H1 (cell line): Measurements from ENCODE around the gene UBR3. TPM values are rescaled to one million over a fixed set of nuclear protein-coding genes. Genes with fewer than 3 reads are reported as not detected.

ENCODE experiments used
- CTCF ChIA-PET: fragments of 300-600 bp; sonication (Branson Sonifier 250); formaldehyde crosslinking; loops from one replicate; lab custom pipeline; 2021; ENCODE audit not compliant: partially characterized antibody; lab: Charles Lee
- POLR2A ChIA-PET: fragments of 300-600 bp; sonication (Branson Sonifier 250); formaldehyde crosslinking; loops from one replicate; lab custom pipeline; 2021; ENCODE audit warnings: inconsistent platforms; ENCODE audit not compliant: partially characterized antibody; lab: Charles Lee
- DNase-seq, 2 experiments: peaks; one replicate each; pipeline versions ENCODE4 v3.0.0 to v3.0.0-alpha.2; 2010 to 2022; ENCODE audit warnings: low spot score in 2 of 2, low read depth in 1 of 2, mixed read lengths in 1 of 2
- FAIRE-seq: peaks from 2 replicates; lab custom pipeline; 2011; peaks lifted over from hg19 to GRCh38; lab: Jason Lieb, UNC
- H2AFZ ChIP-seq: 2 replicates; pipeline ENCODE4 v1.8.1; 2012; ENCODE audit warnings: low read length, inconsistent platforms
- H2AK5ac ChIP-seq: 2 replicates; pipeline ENCODE4 v1.6.1; 2013; ENCODE audit warnings: low read depth, low read length
- H2BK120ac ChIP-seq: replicated peaks from 2 replicates; pipeline ENCODE3; 2013; ENCODE audit warnings: low read depth, low read length, inconsistent platforms
- H2BK12ac ChIP-seq: 2 replicates; pipeline ENCODE4 v1.6.1; 2013; ENCODE audit warnings: low read depth, low read length
- H2BK15ac ChIP-seq: 2 replicates; pipeline ENCODE4 v1.6.1; 2013; ENCODE audit warnings: low read length
- H2BK20ac ChIP-seq: 2 replicates; pipeline ENCODE4 v1.6.1; 2013; ENCODE audit warnings: low read length
- H2BK5ac ChIP-seq: 2 replicates; pipeline ENCODE4 v1.6.1; 2013; ENCODE audit warnings: low read depth, low read length
- H3K14ac ChIP-seq: 2 replicates; pipeline ENCODE4 v1.6.1; 2013; ENCODE audit warnings: inconsistent platforms; ENCODE audit not compliant: insufficient read length
- H3K18ac ChIP-seq: 2 replicates; pipeline ENCODE4 v1.6.1; 2013; ENCODE audit warnings: low read length; ENCODE audit errors: extremely low read depth
- H3K23ac ChIP-seq: 2 replicates; pipeline ENCODE4 v1.6.1; 2013; ENCODE audit warnings: inconsistent platforms; ENCODE audit not compliant: insufficient read length
- H3K23me2 ChIP-seq: 2 replicates; pipeline ENCODE4 v1.6.1; 2013; ENCODE audit warnings: low read depth, low read length
- H3K27ac ChIP-seq: 2 replicates; pipeline ENCODE4 v1.6.1; 2011; ENCODE audit warnings: low read depth, low read length, inconsistent platforms
- H3K27me3 ChIP-seq, 4 experiments: replicated peaks in 1 of 4; 1 replicate in 1 of 4; 2 replicates in 3 of 4; pipeline versions ENCODE4 v1.6.1 to v1.8.1; 2011 to 2013; ENCODE audit warnings: low read length in 3 of 4, mild to moderate bottlenecking in 3 of 4, inconsistent platforms in 2 of 4, mixed read lengths in 2 of 4, moderate library complexity in 1 of 4; ENCODE audit not compliant: control insufficient read depth in 3 of 4, insufficient read depth in 3 of 4; ENCODE audit errors: extremely low read depth in 1 of 4
- H3K36me3 ChIP-seq, 4 experiments: 2 replicates each; pipeline versions ENCODE4 v1.6.1 to v1.8.1; 2011 to 2013; ENCODE audit warnings: mild to moderate bottlenecking in 4 of 4, low read length in 3 of 4, moderate library complexity in 2 of 4, control low read depth in 1 of 4, inconsistent platforms in 1 of 4; ENCODE audit not compliant: insufficient read depth in 4 of 4, control insufficient read depth in 2 of 4
- H3K4ac ChIP-seq: replicated peaks from 2 replicates; pipeline ENCODE3; 2013; ENCODE audit warnings: low read length, low read depth, mixed read lengths, inconsistent platforms; ENCODE audit not compliant: insufficient read length
- H3K4me1 ChIP-seq, 4 experiments: replicated peaks in 1 of 4; 1 replicate in 1 of 4; 2 replicates in 3 of 4; pipeline versions ENCODE4 v1.6.1 to v1.8.1; 2011 to 2013; ENCODE audit warnings: low read length in 3 of 4, inconsistent platforms in 2 of 4, mixed read lengths in 1 of 4; ENCODE audit not compliant: insufficient read depth in 4 of 4, control insufficient read depth in 3 of 4
- H3K4me2 ChIP-seq, 2 experiments: 2 replicates each; pipeline versions ENCODE4 v1.6.1 to v1.8.1; 2011 to 2013; ENCODE audit warnings: low read depth in 2 of 2, low read length in 2 of 2, control low read depth in 1 of 2, inconsistent platforms in 1 of 2, mild to moderate bottlenecking in 1 of 2; ENCODE audit not compliant: insufficient read depth in 1 of 2
- H3K4me3 ChIP-seq, 4 experiments: fragments of 200-600, 300-600 bp in 1 of 4; sonication (generic), shearing (Covaris generic), sonication (Bioruptor Twin) in 1 of 4; 2 replicates each; pipeline versions ENCODE4 v1.5.1 to v1.8.1; 2011 to 2016; ENCODE audit warnings: low read length in 4 of 4, low read depth in 3 of 4, control low read depth in 2 of 4, inconsistent platforms in 2 of 4, mild to moderate bottlenecking in 2 of 4, mixed read lengths in 1 of 4, moderate library complexity in 1 of 4; ENCODE audit not compliant: insufficient read depth in 2 of 4; ENCODE audit errors: extremely low read depth in 1 of 4
- H3K56ac ChIP-seq: replicated peaks from 2 replicates; pipeline ENCODE3; 2013; ENCODE audit warnings: low read depth, mild to moderate bottlenecking, mixed read lengths, low read length, inconsistent platforms; ENCODE audit not compliant: insufficient read length
- H3K79me1 ChIP-seq: 2 replicates; pipeline ENCODE4 v1.6.1; 2013; ENCODE audit warnings: low read depth, low read length, control low read depth
- H3K79me2 ChIP-seq, 2 experiments: 2 replicates each; pipeline versions ENCODE4 v1.6.1 to v1.8.1; 2012 to 2013; ENCODE audit warnings: low read length in 2 of 2, mild to moderate bottlenecking in 2 of 2, inconsistent platforms in 1 of 2; ENCODE audit not compliant: insufficient read depth in 2 of 2, control insufficient read depth in 1 of 2
- H3K9ac ChIP-seq, 4 experiments: replicated peaks in 1 of 4; 1 replicate in 1 of 4; 2 replicates in 3 of 4; pipeline versions ENCODE4 v1.6.1 to v1.8.1; 2011 to 2013; ENCODE audit warnings: low read depth in 3 of 4, low read length in 3 of 4, control low read depth in 2 of 4, mild to moderate bottlenecking in 2 of 4, moderate library complexity in 2 of 4, inconsistent platforms in 1 of 4; ENCODE audit errors: extremely low read depth in 1 of 4
- H3K9me3 ChIP-seq, 2 experiments: 2 replicates each; pipeline versions ENCODE4 v1.6.1 to v1.8.1; 2012 to 2013; ENCODE audit warnings: mild to moderate bottlenecking in 2 of 2, moderate library complexity in 2 of 2, control low read depth in 1 of 2, inconsistent platforms in 1 of 2, low read depth in 1 of 2, low read length in 1 of 2, mixed read lengths in 1 of 2; ENCODE audit not compliant: insufficient read depth in 2 of 2
- H4K20me1 ChIP-seq, 2 experiments: replicated peaks in 1 of 2; 2 replicates each; pipeline versions ENCODE3 to v1.8.1; 2011 to 2013; ENCODE audit warnings: inconsistent platforms in 2 of 2, low read length in 2 of 2, mild to moderate bottlenecking in 1 of 2; ENCODE audit not compliant: insufficient read depth in 2 of 2, control insufficient read depth in 1 of 2
- H4K5ac ChIP-seq: 2 replicates; pipeline ENCODE4 v1.6.1; 2013; ENCODE audit warnings: low read length, low read depth, mixed read lengths, inconsistent platforms; ENCODE audit not compliant: insufficient read length
- H4K8ac ChIP-seq: 2 replicates; pipeline ENCODE4 v1.8.0; 2013; ENCODE audit warnings: mild to moderate bottlenecking, moderate library complexity, low read length, inconsistent platforms; ENCODE audit not compliant: insufficient read depth; ENCODE audit errors: extremely low read depth
- H4K91ac ChIP-seq: replicated peaks from 2 replicates; pipeline ENCODE3; 2013; ENCODE audit warnings: low read length, mixed read lengths, inconsistent platforms; ENCODE audit not compliant: insufficient read length
- EZH2 ChIP-seq: fragments of 200-600 bp; sonication (generic); IDR thresholded peaks from 2 replicates; pipeline ENCODE4 v1.7.1; 2012; ENCODE audit warnings: low read depth, mild to moderate bottlenecking, moderate library complexity, low read length, inconsistent platforms; ENCODE audit not compliant: severe bottlenecking
- HDAC2 ChIP-seq, 2 experiments: fragments of 300-600 bp in 1 of 2; sonication (generic) in 1 of 2; IDR thresholded peaks; 2 replicates each; pipeline ENCODE4 v1.6.1; 2011 to 2012; ENCODE audit warnings: low read depth in 2 of 2, low read length in 2 of 2, mild to moderate bottlenecking in 2 of 2, moderate library complexity in 2 of 2, borderline replicate concordance in 1 of 2, inconsistent platforms in 1 of 2
- NANOG ChIP-seq: IDR thresholded peaks from 2 replicates; pipeline ENCODE4 v1.6.1; 2011; ENCODE audit warnings: low read length, low read depth, mild to moderate bottlenecking, inconsistent platforms; ENCODE audit not compliant: insufficient read depth, poor library complexity, severe bottlenecking
- SP1 ChIP-seq: IDR thresholded peaks from 2 replicates; pipeline ENCODE4 v1.6.1; 2011; ENCODE audit warnings: low read depth, low read length
- SUZ12 ChIP-seq: fragments of 200-600 bp; sonication (generic); IDR thresholded peaks from 2 replicates; pipeline ENCODE4 v1.6.1; 2012; ENCODE audit warnings: mild to moderate bottlenecking, inconsistent platforms, low read length, moderate library complexity, mixed read lengths
- TAF1 ChIP-seq: IDR thresholded peaks from 2 replicates; pipeline ENCODE4 v1.6.1; 2011; ENCODE audit warnings: mild to moderate bottlenecking, low read depth, low read length
- TAF7 ChIP-seq: optimal IDR thresholded peaks from 2 replicates; pipeline ENCODE3; 2011; ENCODE audit warnings: low read depth, mild to moderate bottlenecking, inconsistent platforms, low read length, moderate library complexity, borderline replicate concordance
- TCF12 ChIP-seq: IDR thresholded peaks from 2 replicates; pipeline ENCODE4 v1.6.1; 2011; ENCODE audit warnings: low read depth, mild to moderate bottlenecking, low read length
- YY1 ChIP-seq: IDR thresholded peaks from 2 replicates; pipeline ENCODE4 v1.6.1; 2011; ENCODE audit warnings: low read depth, mild to moderate bottlenecking, low read length
- WGBS, 2 experiments: shearing (Covaris generic) in 1 of 2; methylation state at CpG; one replicate each; pipeline versions ENCODE4 v1.1.6 to v1.1.7; 2013 to 2015; ENCODE audit warnings: low lambda C conversion rate in 2 of 2, mixed read lengths in 2 of 2, inconsistent platforms in 1 of 2, low coverage in 1 of 2, missing lambda C conversion rate in 1 of 2; ENCODE audit not compliant: insufficient replicate concordance in 2 of 2, insufficient coverage in 1 of 2, insufficient read length in 1 of 2; ENCODE audit errors: extremely low coverage in 1 of 2, missing lambda C conversion rate in 1 of 2; 5-methylcytosine and 5-hydroxymethylcytosine counted together
- polyA plus RNA-seq, 7 experiments: library from polyadenylated mRNA; depleted of rRNA in 3 of 7; stranded (reverse) in 5 of 7; unstranded in 2 of 7; fragments of >200 nt in 5 of 7; fragments of 200-250 nt in 2 of 7; gene quantifications; 1 replicate in 5 of 7; 2 replicates in 1 of 7; 4 replicates in 1 of 7; pipeline versions ENCODE4 v1.2.1 to v1.2.3, GENCODE V29; 2011 to 2013; ENCODE audit warnings: missing spikeins in 2 of 7, mixed read lengths in 2 of 7
- total RNA-seq: library from RNA; stranded (reverse); fragmentation: NEBNext Ultra II Directional; extraction: Animal tissue kit (Norgen Biotek cat#: 25700); gene quantifications from 2 replicates; pipeline ENCODE4 v1.2.1, GENCODE V29; 2021
- TF ChIP-seq, protein P1 (sequence below): IDR thresholded peaks from 2 replicates; pipeline ENCODE4 v1.6.1; 2012; ENCODE audit warnings: inconsistent platforms
- TF ChIP-seq, protein P2 (sequence below), 3 experiments: IDR thresholded peaks; 1 replicate in 2 of 3; 2 replicates in 1 of 3; pipeline versions ENCODE4 v1.5.1 to v1.6.1; 2011; ENCODE audit warnings: low read length in 3 of 3, mild to moderate bottlenecking in 3 of 3, inconsistent platforms in 2 of 3, low read depth in 1 of 3, moderate library complexity in 1 of 3; ENCODE audit not compliant: insufficient read depth in 1 of 3; ENCODE audit errors: control extremely low read depth in 1 of 3

UBR3 gene
- total and polyA plus RNA-seq, 2 of the 8 experiments (the other 6 are each of a cell fraction or from before 2014, with no cell fraction given), result 3.7 to 17.7 TPM

DNA sequence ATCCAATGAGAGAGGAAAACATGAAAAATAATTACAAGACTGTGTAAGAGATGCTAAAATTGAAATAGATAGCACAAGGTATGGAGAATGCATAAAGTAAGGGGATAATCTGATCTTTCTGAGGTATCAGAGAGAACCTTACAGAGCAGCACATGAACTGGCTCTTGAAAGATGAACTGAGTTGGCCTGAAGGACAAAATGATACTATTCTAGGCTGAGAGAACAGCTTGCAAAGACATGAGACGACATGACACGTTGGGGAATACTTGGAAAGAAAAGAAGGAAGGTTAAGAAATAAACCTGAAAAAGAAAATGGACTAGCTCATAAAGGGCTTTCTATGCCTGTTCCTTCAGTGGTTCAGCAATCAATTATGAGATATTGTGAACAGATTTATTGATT, 198.0 kb downstream of the UBR3 start:
- no peak overlapping the region for H4K8ac ChIP-seq
- DNase-seq, result no peak
- CTCF ChIA-PET, result no interaction called here
- FAIRE-seq, result no peak
- H3K4me3 ChIP-seq, result no peak overlapping the region
- H2BK20ac ChIP-seq, result no peak overlapping the region
- no peak overlapping the region for H3K9ac ChIP-seq
- POLR2A ChIA-PET, result no interaction called here
- H3K79me1 ChIP-seq, result no peaks in the 10 kb centered on the region
- H2AK5ac ChIP-seq, result no peak overlapping the region
- H3K4me2 ChIP-seq, result no peak overlapping the region
- H4K20me1 ChIP-seq, result no peaks in the 10 kb centered on the region
- H3K27me3 ChIP-seq, result no peaks in the 10 kb centered on the region
- no peak overlapping the region for H2AFZ ChIP-seq
- H3K23me2 ChIP-seq, result no peaks in the 10 kb centered on the region
- H4K91ac ChIP-seq, result no peak overlapping the region
- no peak overlapping the region for H3K4ac ChIP-seq
- H3K14ac ChIP-seq, result no peak overlapping the region
- no peak overlapping the region for H3K23ac ChIP-seq
- H3K9me3 ChIP-seq, result peaks cover 0 to 3% of the 10 kb centered on the region in 2 experiments; a peak in 1 of 4 replicates
- no peak overlapping the region for H4K5ac ChIP-seq
- no peak overlapping the region for H3K18ac ChIP-seq
- H3K36me3 ChIP-seq, result peaks cover 0 to 4% (median 0%) of the 10 kb centered on the region in 4 experiments; a peak in 1 of 8 replicates
- H3K79me2 ChIP-seq, result no peaks in the 10 kb centered on the region
- no peak overlapping the region for H2BK5ac ChIP-seq
- H3K56ac ChIP-seq, result no peak overlapping the region
- 91% methylated on average over 2 of the region's 2 CpGs; no CpG with 5 or more reads in 1 of the 2 experiments for WGBS, 2 experiments
- H3K27ac ChIP-seq, result no peak overlapping the region
- H3K4me1 ChIP-seq, result peaks cover 0 to 10% (median 2%) of the 10 kb centered on the region in 4 experiments; a peak in 2 of 7 replicates
- no peak overlapping the region for H2BK120ac ChIP-seq
- no peak overlapping the region for H2BK12ac ChIP-seq
- H2BK15ac ChIP-seq, result no peak overlapping the region
- TF ChIP-seq, protein P1, sequence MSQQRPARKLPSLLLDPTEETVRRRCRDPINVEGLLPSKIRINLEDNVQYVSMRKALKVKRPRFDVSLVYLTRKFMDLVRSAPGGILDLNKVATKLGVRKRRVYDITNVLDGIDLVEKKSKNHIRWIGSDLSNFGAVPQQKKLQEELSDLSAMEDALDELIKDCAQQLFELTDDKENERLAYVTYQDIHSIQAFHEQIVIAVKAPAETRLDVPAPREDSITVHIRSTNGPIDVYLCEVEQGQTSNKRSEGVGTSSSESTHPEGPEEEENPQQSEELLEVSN, result no peak
- TF ChIP-seq YY1, result no peak
- no peak for TF ChIP-seq TAF7
- TF ChIP-seq TAF1, result no peak
- no peak for TF ChIP-seq EZH2
- no peak for TF ChIP-seq HDAC2 (IDR thresholded peaks at IDR 0.05; ENCODE audit: borderline replicate concordance in 1 of 2, low read depth in 2 of 2, low read length in 2 of 2)
- TF ChIP-seq TCF12, result no peak
- no peak for TF ChIP-seq NANOG
- no peak for TF ChIP-seq SP1
- TF ChIP-seq, protein P2, sequence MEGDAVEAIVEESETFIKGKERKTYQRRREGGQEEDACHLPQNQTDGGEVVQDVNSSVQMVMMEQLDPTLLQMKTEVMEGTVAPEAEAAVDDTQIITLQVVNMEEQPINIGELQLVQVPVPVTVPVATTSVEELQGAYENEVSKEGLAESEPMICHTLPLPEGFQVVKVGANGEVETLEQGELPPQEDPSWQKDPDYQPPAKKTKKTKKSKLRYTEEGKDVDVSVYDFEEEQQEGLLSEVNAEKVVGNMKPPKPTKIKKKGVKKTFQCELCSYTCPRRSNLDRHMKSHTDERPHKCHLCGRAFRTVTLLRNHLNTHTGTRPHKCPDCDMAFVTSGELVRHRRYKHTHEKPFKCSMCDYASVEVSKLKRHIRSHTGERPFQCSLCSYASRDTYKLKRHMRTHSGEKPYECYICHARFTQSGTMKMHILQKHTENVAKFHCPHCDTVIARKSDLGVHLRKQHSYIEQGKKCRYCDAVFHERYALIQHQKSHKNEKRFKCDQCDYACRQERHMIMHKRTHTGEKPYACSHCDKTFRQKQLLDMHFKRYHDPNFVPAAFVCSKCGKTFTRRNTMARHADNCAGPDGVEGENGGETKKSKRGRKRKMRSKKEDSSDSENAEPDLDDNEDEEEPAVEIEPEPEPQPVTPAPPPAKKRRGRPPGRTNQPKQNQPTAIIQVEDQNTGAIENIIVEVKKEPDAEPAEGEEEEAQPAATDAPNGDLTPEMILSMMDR (IDR thresholded peaks at IDR 0.05; ENCODE audit: control extremely low read depth in 1 of 3, insufficient read depth in 1 of 3, low read depth in 1 of 3, low read length in 3 of 3), result no peak
- TF ChIP-seq SUZ12, result no peak
